ENCODE data around the gene PCSK2.

- TF ChIP-seq EZH2 (IDR thresholded peaks at IDR 0.05; ENCODE audit: low read depth) = no peak
- no peak for TF ChIP-seq CTCF (conservative IDR thresholded peaks at IDR 0.05)
Observed at GRCh38 chr20:17418737-17419136, 191.9 kb downstream of the PCSK2 start.

Data from PC-9 (cell line).